PFSK-1 (cell line): ENCODE measurements around the gene HSBP1.

Experiments
- FOXP2 ChIP-seq: optimal IDR thresholded peaks from 2 replicates; pipeline ENCODE3; 2011; ENCODE audit warnings: borderline replicate concordance, control low read depth, inconsistent platforms; ENCODE audit not compliant: insufficient read depth; ENCODE audit errors: extremely low read length, extremely low read depth
- POLR2AphosphoS5 ChIP-seq: IDR thresholded peaks from 2 replicates; pipeline ENCODE4 v1.6.1; 2012; ENCODE audit warnings: low read depth, mild to moderate bottlenecking, control low read depth, low read length, moderate library complexity
- REST ChIP-seq, 2 experiments: IDR thresholded peaks; 2 replicates each; pipeline versions ENCODE4 v1.6.1 to v1.8.0; 2011 to 2012; ENCODE audit warnings: low read depth in 2 of 2, low read length in 2 of 2, control low read depth in 1 of 2, inconsistent platforms in 1 of 2, mild to moderate bottlenecking in 1 of 2, moderate library complexity in 1 of 2; ENCODE audit not compliant: insufficient read depth in 1 of 2
- SIN3A ChIP-seq: IDR thresholded peaks from 2 replicates; pipeline ENCODE4 v1.6.1; 2012; ENCODE audit warnings: mild to moderate bottlenecking, low read length, moderate library complexity, borderline replicate concordance; ENCODE audit not compliant: insufficient read depth
- TAF1 ChIP-seq: IDR thresholded peaks from 2 replicates; pipeline ENCODE4 v1.6.1; 2012; ENCODE audit warnings: low read length, control low read depth, borderline replicate concordance; ENCODE audit not compliant: insufficient read depth

HSBP1 gene

GRCh38 chr16:83814659-83814985 is 6.8 kb downstream of the HSBP1 start:
- TF ChIP-seq REST (IDR thresholded peaks at IDR 0.05; ENCODE audit: insufficient read depth in 1 of 2, low read depth in 2 of 2, low read length in 2 of 2) (no peak), POLR2AphosphoS5 (no peak), FOXP2 (no peak), TAF1 (no peak), SIN3A (no peak)

- TF ChIP-seq SIN3A, result no peak
- no peak for TF ChIP-seq TAF1
- TF ChIP-seq REST (IDR thresholded peaks at IDR 0.05; ENCODE audit: insufficient read depth in 1 of 2, low read depth in 2 of 2, low read length in 2 of 2), result no peak
- no peak for TF ChIP-seq FOXP2
- no peak for TF ChIP-seq POLR2AphosphoS5
These were observed 9.2 kb downstream of the HSBP1 start for GRCh38 chr16:83817022-83817421.

- no peak for TF ChIP-seq SIN3A
- no peak for TF ChIP-seq REST (IDR thresholded peaks at IDR 0.05; ENCODE audit: insufficient read depth in 1 of 2, low read depth in 2 of 2, low read length in 2 of 2)
- no peak for TF ChIP-seq TAF1
- TF ChIP-seq FOXP2, result no peak
- no peak for TF ChIP-seq POLR2AphosphoS5
These were observed 10.5 kb downstream of the HSBP1 start for GRCh38 chr16:83818276-83818675.

GRCh38 chr16:83819361-83819760 is 11.6 kb downstream of the HSBP1 start:
- TF ChIP-seq FOXP2 (no peak), TAF1 (no peak), POLR2AphosphoS5 (no peak), SIN3A (no peak), REST (IDR thresholded peaks at IDR 0.05; ENCODE audit: insufficient read depth in 1 of 2, low read depth in 2 of 2, low read length in 2 of 2) (no peak)
